22Rv1 (cell line): ENCODE results near the gene DHX40.

Experiments
- H3K27ac ChIP-seq: fragments of 450-650 bp; 2 replicates; pipeline ENCODE4 v1.5.1; 2017
- ZFX ChIP-seq: fragments of 450-650 bp; IDR thresholded peaks from 2 replicates; pipeline ENCODE4 v1.6.1; 2017; ENCODE audit warnings: antibody characterized with exemption, borderline replicate concordance
- TF ChIP-seq, protein P1 (sequence below): fragments of 450-650 bp; IDR thresholded peaks from 2 replicates; pipeline ENCODE4 v1.5.1; 2017; ENCODE audit warnings: mild to moderate bottlenecking

Gene DHX40

DNA sequence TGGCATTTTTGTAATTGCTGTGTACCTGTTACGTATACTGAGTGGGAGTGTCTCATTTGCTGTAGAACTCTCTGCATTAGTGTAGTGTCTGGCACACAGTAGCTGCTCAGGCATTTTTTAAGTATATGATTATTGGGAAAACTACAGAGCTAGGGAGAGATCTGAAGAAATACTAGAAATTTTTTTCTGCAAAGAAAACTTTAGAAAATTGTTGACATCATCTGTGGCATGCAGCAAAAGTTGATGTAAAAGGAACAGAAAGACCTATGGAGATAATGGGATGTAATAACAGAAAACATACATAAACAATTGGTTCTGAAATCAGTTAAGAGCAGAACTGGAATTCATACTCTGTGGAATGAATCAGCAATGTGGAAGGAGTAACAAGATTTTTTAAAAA lies 65.9 kb downstream of the DHX40 start:
- no peak for TF ChIP-seq ZFX
- TF ChIP-seq, protein P1, sequence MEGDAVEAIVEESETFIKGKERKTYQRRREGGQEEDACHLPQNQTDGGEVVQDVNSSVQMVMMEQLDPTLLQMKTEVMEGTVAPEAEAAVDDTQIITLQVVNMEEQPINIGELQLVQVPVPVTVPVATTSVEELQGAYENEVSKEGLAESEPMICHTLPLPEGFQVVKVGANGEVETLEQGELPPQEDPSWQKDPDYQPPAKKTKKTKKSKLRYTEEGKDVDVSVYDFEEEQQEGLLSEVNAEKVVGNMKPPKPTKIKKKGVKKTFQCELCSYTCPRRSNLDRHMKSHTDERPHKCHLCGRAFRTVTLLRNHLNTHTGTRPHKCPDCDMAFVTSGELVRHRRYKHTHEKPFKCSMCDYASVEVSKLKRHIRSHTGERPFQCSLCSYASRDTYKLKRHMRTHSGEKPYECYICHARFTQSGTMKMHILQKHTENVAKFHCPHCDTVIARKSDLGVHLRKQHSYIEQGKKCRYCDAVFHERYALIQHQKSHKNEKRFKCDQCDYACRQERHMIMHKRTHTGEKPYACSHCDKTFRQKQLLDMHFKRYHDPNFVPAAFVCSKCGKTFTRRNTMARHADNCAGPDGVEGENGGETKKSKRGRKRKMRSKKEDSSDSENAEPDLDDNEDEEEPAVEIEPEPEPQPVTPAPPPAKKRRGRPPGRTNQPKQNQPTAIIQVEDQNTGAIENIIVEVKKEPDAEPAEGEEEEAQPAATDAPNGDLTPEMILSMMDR, result no peak
- H3K27ac ChIP-seq, result no peak overlapping the region

DNA sequence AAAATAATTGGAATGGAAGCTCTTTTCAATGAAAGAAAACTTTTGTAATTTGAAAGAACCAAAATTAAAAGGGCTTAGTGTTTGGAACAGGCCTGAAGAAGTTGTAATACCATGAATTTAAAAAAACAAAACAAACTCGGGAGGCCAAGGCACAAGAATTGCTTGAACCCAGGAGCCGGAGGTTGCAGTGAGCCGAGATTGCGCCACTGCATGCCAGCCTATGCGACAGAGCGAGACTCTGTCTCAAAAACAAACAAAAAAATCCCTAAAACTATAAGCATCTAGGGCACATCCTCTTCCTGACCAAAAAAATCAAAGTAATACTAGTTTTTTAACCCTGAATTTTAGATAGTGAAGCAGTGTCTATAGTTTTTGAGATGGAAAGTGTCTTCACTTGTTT lies 67.0 kb downstream of the DHX40 start:
- TF ChIP-seq ZFX, result no peak
- TF ChIP-seq, protein P1, result no peak
- no peak overlapping the region for H3K27ac ChIP-seq

DNA sequence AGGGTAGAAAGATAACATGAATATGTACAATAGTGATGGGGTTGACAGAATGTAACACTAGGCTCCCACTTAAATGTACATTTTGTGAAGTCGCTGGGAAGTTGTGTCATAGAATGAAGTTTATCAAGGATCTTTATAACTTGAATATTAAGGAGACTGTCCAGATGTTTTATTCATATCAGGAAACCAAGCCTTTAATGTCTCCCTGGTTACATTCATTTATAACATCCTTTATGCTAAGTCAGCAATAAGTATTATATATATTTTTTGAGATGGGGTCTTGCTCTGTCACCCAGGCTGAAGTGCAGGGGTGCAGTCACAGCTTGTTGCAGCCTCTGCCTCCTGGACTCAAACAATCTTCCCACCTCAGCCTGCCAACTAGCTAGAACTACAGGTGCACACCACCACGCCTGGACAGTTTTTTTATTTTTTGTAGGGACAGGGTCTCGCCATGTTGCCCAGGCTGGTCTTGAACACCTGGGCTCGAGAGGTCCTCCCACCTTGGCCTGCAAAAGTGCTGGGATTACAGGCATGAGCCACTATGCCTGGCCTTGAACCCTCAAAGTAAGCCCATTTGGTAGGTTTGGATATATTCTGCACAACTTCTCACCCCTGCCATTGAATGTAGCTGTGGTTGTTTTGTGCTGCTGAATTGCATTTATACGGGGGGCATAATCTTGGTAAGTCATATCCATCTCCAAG lies 68.4 kb downstream of the DHX40 start:
- no peak for TF ChIP-seq ZFX
- TF ChIP-seq, protein P1, result no peak
- H3K27ac ChIP-seq, result no peak overlapping the region

DNA sequence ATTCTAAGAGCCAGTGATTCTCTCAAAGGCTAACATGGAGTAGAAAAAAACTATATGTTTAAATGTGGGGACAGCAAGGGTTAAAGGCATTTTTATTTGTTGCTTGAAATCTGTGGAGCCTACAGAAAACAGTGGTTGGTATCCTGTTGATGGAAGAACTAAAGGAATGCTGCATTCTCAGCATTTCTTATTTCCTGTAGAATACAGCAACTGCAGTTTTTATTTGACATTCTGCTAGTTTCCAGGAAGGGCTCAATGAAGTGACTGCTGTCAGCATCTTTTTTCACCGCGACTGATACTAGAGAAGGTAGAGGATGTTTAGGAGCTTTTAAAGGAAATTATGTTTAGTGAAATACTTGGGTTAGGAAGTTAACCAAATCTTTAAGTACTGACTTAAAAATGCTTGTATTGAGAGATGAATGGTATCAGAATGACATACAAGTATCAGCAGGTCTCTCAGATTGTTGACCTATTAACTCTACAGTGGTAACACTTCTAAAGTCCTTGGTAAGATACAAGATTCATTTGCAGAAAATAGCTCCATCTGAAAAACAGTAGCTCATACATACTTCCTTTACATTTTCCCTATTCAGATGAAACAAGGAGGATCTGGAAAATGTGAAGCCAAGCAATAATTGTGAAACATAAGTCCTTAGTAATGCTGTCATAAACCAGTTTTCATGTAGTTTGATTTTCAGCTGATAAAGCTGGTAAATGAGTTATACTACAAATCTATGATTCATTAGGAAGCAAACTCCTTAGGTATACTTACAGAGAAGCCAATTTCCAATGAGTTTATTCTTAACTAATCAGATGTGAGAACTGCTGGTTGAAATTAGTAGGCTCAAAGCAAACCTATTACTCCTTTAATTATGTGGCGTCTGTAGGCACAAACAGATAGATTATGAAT lies 69.5 kb downstream of the DHX40 start:
- no peak overlapping the region for H3K27ac ChIP-seq
- TF ChIP-seq ZFX, result no peak
- TF ChIP-seq, protein P1, result no peak

DNA sequence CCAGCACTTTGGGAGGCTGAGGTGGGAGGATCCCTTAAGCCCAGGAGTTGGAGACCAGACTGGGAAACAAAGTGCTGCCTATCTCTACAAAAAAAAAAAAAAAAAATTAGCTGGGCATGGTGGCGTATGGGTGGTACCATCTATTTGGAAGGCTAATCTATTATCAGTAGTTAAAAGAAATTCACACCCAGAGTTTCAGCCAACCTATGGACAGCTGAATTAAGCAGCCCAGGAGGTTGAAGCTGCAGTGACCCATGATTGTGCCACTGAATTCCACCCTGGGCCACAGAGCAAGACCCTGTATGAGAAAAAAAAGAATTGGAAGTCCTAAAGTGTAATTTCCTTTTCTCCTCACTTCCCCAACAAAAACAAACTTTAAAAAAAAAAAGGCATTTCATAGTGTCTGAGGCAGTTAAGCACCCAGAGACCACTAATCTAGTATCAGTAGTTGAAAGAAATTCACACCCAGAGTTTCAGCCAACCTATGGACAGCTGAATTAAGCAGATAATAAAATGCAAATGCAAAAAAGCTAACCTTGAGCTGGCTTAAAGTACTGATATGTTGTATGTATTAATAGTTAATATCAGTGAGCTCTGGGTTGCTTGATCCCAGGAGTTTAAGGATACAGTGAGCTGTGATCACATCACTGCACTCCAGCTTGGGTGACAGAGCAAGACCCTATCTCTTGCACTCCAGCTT lies 72.4 kb downstream of the DHX40 start:
- no peak overlapping the region for H3K27ac ChIP-seq
- TF ChIP-seq, protein P1, result no peak
- no peak for TF ChIP-seq ZFX

DNA sequence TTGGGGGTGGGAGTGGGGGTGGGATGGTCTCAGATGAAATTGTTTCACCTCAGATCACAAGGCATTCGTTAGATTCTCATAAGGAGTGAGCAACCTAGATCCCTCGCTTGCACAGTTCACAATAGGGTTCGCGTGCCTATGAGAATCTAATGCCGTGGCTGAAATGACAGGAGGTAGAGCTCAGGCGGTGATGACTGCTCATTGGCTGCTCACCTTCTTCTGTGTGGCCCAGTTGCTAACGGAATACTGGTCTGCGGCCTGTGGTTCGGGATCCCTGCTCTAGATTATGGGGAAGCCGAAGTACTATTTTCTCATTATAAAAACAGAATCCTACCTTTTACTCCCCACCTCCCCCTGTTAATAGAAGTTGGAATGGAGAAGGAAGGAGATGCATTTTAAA lies 73.1 kb downstream of the DHX40 start:
- H3K27ac ChIP-seq, result no peak overlapping the region
- TF ChIP-seq, protein P1, result no peak
- no peak for TF ChIP-seq ZFX
